Measurements from ENCODE around the gene VSTM5.
"Not testable (repeated sequence)": the region's sequence is repeated elsewhere in the genome, so short reads cannot be mapped to it uniquely, and the experiment has no call there.

The VSTM5 gene

GRCh38 chr11:93783765-93784144 is 66.7 kb downstream of the VSTM5 start:
- TF ChIP-seq CTCF (IDR thresholded peaks at IDR 0.05; ENCODE audit: borderline replicate concordance, control extremely low read depth, extremely low read depth, insufficient read depth, missing control alignments), result no peak
- in situ Hi-C loops (cut with MboI; ENCODE audit: low sequenced_read_pairs, unreplicated experiment), result no loop called here
- DNase-seq (ENCODE audit: low spot score), result no peak

DNA sequence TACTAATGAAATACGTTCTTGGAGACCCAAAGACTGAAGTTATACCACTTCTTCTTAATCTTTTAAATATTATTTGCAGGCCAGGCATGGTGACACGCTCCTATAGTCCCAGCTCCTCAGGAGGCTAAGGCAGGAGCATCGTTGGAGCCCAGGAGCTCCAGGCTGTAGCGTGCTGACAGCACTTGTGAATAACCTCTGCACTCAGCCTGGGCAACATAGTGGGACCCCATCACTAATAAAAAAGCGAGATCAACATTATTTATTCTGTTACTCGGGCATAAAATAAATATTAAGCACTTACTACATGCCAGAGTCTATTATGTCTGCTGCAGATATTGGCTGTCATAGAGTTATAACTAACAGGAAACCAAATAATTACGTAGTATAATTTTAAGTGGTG is 67.1 kb downstream of the VSTM5 start:
- DNase-seq (ENCODE audit: low spot score), result no peak
- in situ Hi-C loops (cut with MboI; ENCODE audit: low sequenced_read_pairs, unreplicated experiment), result no loop called here
- no peak for TF ChIP-seq CTCF (IDR thresholded peaks at IDR 0.05; ENCODE audit: borderline replicate concordance, control extremely low read depth, extremely low read depth, insufficient read depth, missing control alignments)

DNA sequence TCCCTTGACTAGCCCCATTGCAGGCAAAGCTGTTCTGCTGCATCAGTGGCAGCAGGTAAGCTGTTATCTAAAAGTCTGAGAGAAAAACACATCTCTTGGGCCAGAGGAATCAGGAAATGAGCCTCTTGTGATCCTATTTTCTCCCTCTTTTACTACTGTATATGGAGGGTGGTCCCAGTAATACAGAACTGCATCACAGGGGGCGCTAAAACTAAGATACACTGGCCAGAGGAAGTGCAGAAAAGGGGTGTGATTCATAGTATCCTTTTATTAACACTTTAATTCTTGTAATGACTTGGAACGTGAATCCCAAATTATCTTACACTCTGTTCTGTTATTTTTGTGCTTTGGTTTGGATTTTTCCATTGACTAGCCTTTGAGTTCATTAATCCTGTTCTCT is 75.1 kb downstream of the VSTM5 start:
- no peak for DNase-seq (ENCODE audit: low spot score)
- in situ Hi-C loops (cut with MboI; ENCODE audit: low sequenced_read_pairs, unreplicated experiment), result no loop called here
- TF ChIP-seq CTCF (IDR thresholded peaks at IDR 0.05; ENCODE audit: borderline replicate concordance, control extremely low read depth, extremely low read depth, insufficient read depth, missing control alignments), result no peak

- DNase-seq (ENCODE audit: low spot score); in situ Hi-C loops (cut with MboI; ENCODE audit: low sequenced_read_pairs, unreplicated experiment): not testable (repeated sequence)
Measured at GRCh38 chr11:93774560-93774959, 75.9 kb downstream of the VSTM5 start.

- no peak for DNase-seq (ENCODE audit: low spot score)
- in situ Hi-C loops (cut with MboI; ENCODE audit: low sequenced_read_pairs, unreplicated experiment), result no loop called here
- no peak for TF ChIP-seq CTCF (IDR thresholded peaks at IDR 0.05; ENCODE audit: borderline replicate concordance, control extremely low read depth, extremely low read depth, insufficient read depth, missing control alignments)
Measured at GRCh38 chr11:93773601-93774200, 76.7 kb downstream of the VSTM5 start.

GRCh38 chr11:93773045-93773477 is 77.4 kb downstream of the VSTM5 start:
- no peak for DNase-seq (ENCODE audit: low spot score)
- TF ChIP-seq CTCF (IDR thresholded peaks at IDR 0.05; ENCODE audit: borderline replicate concordance, control extremely low read depth, extremely low read depth, insufficient read depth, missing control alignments), result no peak
- in situ Hi-C loops (cut with MboI; ENCODE audit: low sequenced_read_pairs, unreplicated experiment), result no loop called here

GRCh38 chr11:93772123-93772522 is 78.3 kb downstream of the VSTM5 start:
- in situ Hi-C loops (cut with MboI; ENCODE audit: low sequenced_read_pairs, unreplicated experiment), result no loop called here
- no peak for TF ChIP-seq CTCF (IDR thresholded peaks at IDR 0.05; ENCODE audit: borderline replicate concordance, control extremely low read depth, extremely low read depth, insufficient read depth, missing control alignments)
- no peak for DNase-seq (ENCODE audit: low spot score)
